AG09319 (cell line): ENCODE results near the gene PYCR2.
"Not testable (repeated sequence)": the region's sequence is repeated elsewhere in the genome, so short reads cannot be mapped to it uniquely, and the experiment has no call there.

Source experiments
- DNase-seq: peaks from one replicate; pipeline ENCODE4 v3.0.0-alpha.2; 2010; ENCODE audit warnings: low read depth; ENCODE audit errors: extremely low read depth
- CTCF ChIP-seq: IDR thresholded peaks from 2 replicates; pipeline ENCODE4 v1.5.1; 2011; ENCODE audit warnings: low read depth, mild to moderate bottlenecking, inconsistent platforms, low read length, moderate library complexity

The PYCR2 gene

GRCh38 chr1:225891229-225891972, 32.6 kb downstream of the PYCR2 start:
- no peak for DNase-seq
- no peak for TF ChIP-seq CTCF

GRCh38 chr1:225890346-225891228, 33.5 kb downstream of the PYCR2 start:
- DNase-seq: no peak
- no peak for TF ChIP-seq CTCF

GRCh38 chr1:225889743-225890142, 34.3 kb downstream of the PYCR2 start:
- TF ChIP-seq CTCF: no peak
- DNase-seq: no peak

GRCh38 chr1:225888898-225889601, 35.0 kb downstream of the PYCR2 start, which contains the start of gene LEFTY1:
LEFTY1 (minus strand) TSS chr1:225889146; CDS start chr1:225889066, 80 bp downstream.
- no peak for DNase-seq
- TF ChIP-seq CTCF: no peak

- DNase-seq: no peak
- no peak for TF ChIP-seq CTCF
These were observed 35.7 kb downstream of the PYCR2 start for GRCh38 chr1:225888289-225888897.

GRCh38 chr1:225887554-225888288, 36.3 kb downstream of the PYCR2 start:
- DNase-seq: not testable (repeated sequence)

GRCh38 chr1:225887030-225887314, 37.1 kb downstream of the PYCR2 start:
- DNase-seq: no peak
- no peak for TF ChIP-seq CTCF
